ENCODE measurements around the gene IL2.

GRCh38 chr4:122489061-122489460 is 32.5 kb upstream of the IL2 start:
- TF ChIP-seq, protein P1, sequence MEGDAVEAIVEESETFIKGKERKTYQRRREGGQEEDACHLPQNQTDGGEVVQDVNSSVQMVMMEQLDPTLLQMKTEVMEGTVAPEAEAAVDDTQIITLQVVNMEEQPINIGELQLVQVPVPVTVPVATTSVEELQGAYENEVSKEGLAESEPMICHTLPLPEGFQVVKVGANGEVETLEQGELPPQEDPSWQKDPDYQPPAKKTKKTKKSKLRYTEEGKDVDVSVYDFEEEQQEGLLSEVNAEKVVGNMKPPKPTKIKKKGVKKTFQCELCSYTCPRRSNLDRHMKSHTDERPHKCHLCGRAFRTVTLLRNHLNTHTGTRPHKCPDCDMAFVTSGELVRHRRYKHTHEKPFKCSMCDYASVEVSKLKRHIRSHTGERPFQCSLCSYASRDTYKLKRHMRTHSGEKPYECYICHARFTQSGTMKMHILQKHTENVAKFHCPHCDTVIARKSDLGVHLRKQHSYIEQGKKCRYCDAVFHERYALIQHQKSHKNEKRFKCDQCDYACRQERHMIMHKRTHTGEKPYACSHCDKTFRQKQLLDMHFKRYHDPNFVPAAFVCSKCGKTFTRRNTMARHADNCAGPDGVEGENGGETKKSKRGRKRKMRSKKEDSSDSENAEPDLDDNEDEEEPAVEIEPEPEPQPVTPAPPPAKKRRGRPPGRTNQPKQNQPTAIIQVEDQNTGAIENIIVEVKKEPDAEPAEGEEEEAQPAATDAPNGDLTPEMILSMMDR (IDR thresholded peaks at IDR 0.05) = no peak
- no peak for TF ChIP-seq POLR2A (IDR thresholded peaks at IDR 0.05)
